Smooth muscle cell (in vitro differentiated cells): Measurements from ENCODE around the gene FTSJ3. TPM values are rescaled to one million over a fixed set of nuclear protein-coding genes. Genes with fewer than 3 reads are reported as not detected.

Source experiments
- DNase-seq: peaks from one replicate; lab custom pipeline; 2025; ENCODE audit not compliant: unreplicated experiment; lab: John Stamatoyannopoulos, UW
- H2AFZ ChIP-seq: fragments of 200-600 bp; sonication (generic); 2 replicates; pipeline ENCODE4 v1.6.0; 2016; ENCODE audit warnings: antibody characterized with exemption, low read depth, mild to moderate bottlenecking
- H3F3A ChIP-seq: fragments of 200-600 bp; sonication (generic); 2 replicates; pipeline ENCODE4 v1.6.0; 2017; ENCODE audit warnings: antibody characterized with exemption, low read depth
- H3K27ac ChIP-seq: fragments of 200-600 bp; sonication (generic); 2 replicates; pipeline ENCODE4 v1.5.1; 2016; ENCODE audit warnings: low read depth, mild to moderate bottlenecking
- H3K27me3 ChIP-seq: fragments of 200-600 bp; sonication (generic); 2 replicates; pipeline ENCODE4 v1.6.1; 2016; ENCODE audit warnings: low read depth, mild to moderate bottlenecking
- H3K36me3 ChIP-seq: fragments of 200-600 bp; sonication (generic); 2 replicates; pipeline ENCODE4 v1.5.1; 2016; ENCODE audit warnings: low read depth
- H3K4me1 ChIP-seq: fragments of 200-600 bp; sonication (generic); 2 replicates; pipeline ENCODE4 v1.5.1; 2016; ENCODE audit warnings: low read depth
- H3K4me2 ChIP-seq: fragments of 200-600 bp; sonication (generic); 2 replicates; pipeline ENCODE4 v1.6.0; 2016; ENCODE audit warnings: mild to moderate bottlenecking
- H3K4me3 ChIP-seq: fragments of 200-600 bp; sonication (generic); 2 replicates; pipeline ENCODE4 v1.5.1; 2016; ENCODE audit warnings: mild to moderate bottlenecking
- H3K79me2 ChIP-seq: fragments of 200-600 bp; sonication (generic); 2 replicates; pipeline ENCODE4 v1.6.0; 2016; ENCODE audit warnings: low read depth, mild to moderate bottlenecking
- H3K9ac ChIP-seq: fragments of 200-600 bp; sonication (generic); 2 replicates; pipeline ENCODE4 v1.6.0; 2016; ENCODE audit warnings: low read depth
- H3K9me3 ChIP-seq: fragments of 200-600 bp; sonication (generic); replicated peaks from 2 replicates; pipeline ENCODE4 v1.5.1; 2016; ENCODE audit warnings: low read depth
- H4K20me1 ChIP-seq: fragments of 200-600 bp; sonication (generic); 2 replicates; pipeline ENCODE4 v1.6.0; 2016; ENCODE audit warnings: low read depth
- CTCF ChIP-seq: fragments of 200-600 bp; sonication (generic); IDR thresholded peaks from 2 replicates; pipeline ENCODE4 v1.5.1; 2017; ENCODE audit warnings: borderline replicate concordance, mild to moderate bottlenecking, antibody characterized with exemption; ENCODE audit not compliant: insufficient read depth, poor library complexity, severe bottlenecking
- WGBS: methylation state at CpG from one replicate; pipeline ENCODE4 v1.1.7; 2016; ENCODE audit warnings: low lambda C conversion rate; 5-methylcytosine and 5-hydroxymethylcytosine counted together
- polyA plus RNA-seq: library from polyadenylated mRNA; unstranded; fragments of >200 nt; fragmentation: Nextera tagmentation; extraction: Ambion mirVana; gene quantifications from 2 replicates; pipeline ENCODE4 v1.2.1, GENCODE V29; 2016
- total RNA-seq: library from RNA; depleted of rRNA; stranded (reverse); fragments of >200 nt; gene quantifications from 2 replicates; pipeline ENCODE4 v1.2.3, GENCODE V29; 2014

Gene FTSJ3
- total and polyA plus RNA-seq, 2 experiments from 2014 or later: 21.9 to 46.8 TPM

GRCh38 chr17:63830278-63830677 lies 2.8 kb upstream of the FTSJ3 start:
- Histone ChIP-seq H3F3A (no peaks in the 10 kb centered on the region), H4K20me1 (peaks cover 7% of the 10 kb centered on the region), H3K27me3 (no peaks in the 10 kb centered on the region), H3K4me2 (no peak overlapping the region), H3K4me3 (no peak overlapping the region), H2AFZ (no peak overlapping the region), H3K36me3 (no peaks in the 10 kb centered on the region), H3K27ac (no peak overlapping the region), H3K9ac (no peak overlapping the region), H3K4me1 (peaks cover 14% of the 10 kb centered on the region), H3K9me3 (no peaks in the 10 kb centered on the region), H3K79me2 (peaks cover 34% of the 10 kb centered on the region)
- no peak for TF ChIP-seq CTCF
- DNase-seq: no peak
- WGBS: 96% methylated on average over 5 of the region's 5 CpGs

- H3K4me1 ChIP-seq: peaks cover 14% of the 10 kb centered on the region
- H3K36me3 ChIP-seq: no peaks in the 10 kb centered on the region
- 100% methylated on average over 3 of the region's 3 CpGs for WGBS
- H3K27me3 ChIP-seq: no peaks in the 10 kb centered on the region
- no peaks in the 10 kb centered on the region for H3K9me3 ChIP-seq
- H3K27ac ChIP-seq: no peak overlapping the region
- DNase-seq: no peak
- H2AFZ ChIP-seq: no peak overlapping the region
- H3K9ac ChIP-seq: no peak overlapping the region
- H3K79me2 ChIP-seq: peaks cover 34% of the 10 kb centered on the region
- H3K4me3 ChIP-seq: no peak overlapping the region
- no peak for TF ChIP-seq CTCF
- H3K4me2 ChIP-seq: peak overlapping the region; percentile 95
- H4K20me1 ChIP-seq: peaks cover 3% of the 10 kb centered on the region
- no peaks in the 10 kb centered on the region for H3F3A ChIP-seq
These were observed 1.5 kb upstream of the FTSJ3 start for GRCh38 chr17:63828936-63829335.

GRCh38 chr17:63827801-63828221 lies 348 bp upstream of the FTSJ3 start:
- Histone ChIP-seq H3K27me3 (no peaks in the 10 kb centered on the region), H3K79me2 (peaks cover 34% of the 10 kb centered on the region), H3K27ac (peak overlapping the region; percentile 95), H3K4me3 (peak overlapping the region; percentile 71), H3F3A (no peaks in the 10 kb centered on the region), H3K9ac (peak overlapping the region; percentile 97), H3K9me3 (no peaks in the 10 kb centered on the region), H3K4me1 (peaks cover 14% of the 10 kb centered on the region), H2AFZ (peak overlapping the region; percentile 99), H4K20me1 (peaks cover 3% of the 10 kb centered on the region), H3K36me3 (no peaks in the 10 kb centered on the region), H3K4me2 (peak overlapping the region; percentile 95)
- TF ChIP-seq CTCF: no peak
- WGBS: 4% methylated on average over 19 of the region's 19 CpGs
- no peak for DNase-seq

- Histone ChIP-seq H3K79me2 (peaks cover 36% of the 10 kb centered on the region), H3K9ac (peak overlapping the region; percentile 97), H3F3A (peaks cover 3% of the 10 kb centered on the region), H3K27ac (peak overlapping the region; percentile 95), H3K36me3 (no peaks in the 10 kb centered on the region), H4K20me1 (peaks cover 8% of the 10 kb centered on the region), H3K4me1 (peaks cover 14% of the 10 kb centered on the region), H3K4me2 (peak overlapping the region; percentile 95), H3K27me3 (no peaks in the 10 kb centered on the region), H2AFZ (peak overlapping the region; percentile 99), H3K9me3 (no peaks in the 10 kb centered on the region), H3K4me3 (peak overlapping the region; percentile 71)
- WGBS: 2% methylated on average over 31 of the region's 31 CpGs
- no peak for TF ChIP-seq CTCF
- no peak for DNase-seq
These were observed 928 bp downstream of the FTSJ3 start for GRCh38 chr17:63826468-63827001.
